GM12878 (cell line): ENCODE results near the gene DAB2IP. TPM values are rescaled to one million over a fixed set of nuclear protein-coding genes. Genes with fewer than 3 reads are reported as not detected.

ENCODE experiments used
- FOXK2 ChIP-seq: fragments of 450-650 bp; IDR thresholded peaks from 2 replicates; pipeline ENCODE4 v1.6.1; 2017; ENCODE audit warnings: mild to moderate bottlenecking, moderate library complexity
- REST ChIP-seq: IDR thresholded peaks from 2 replicates; pipeline ENCODE4 v1.6.1; 2012; ENCODE audit warnings: mild to moderate bottlenecking, low read depth, low read length
- SMAD5 ChIP-seq: IDR thresholded peaks from 2 replicates; pipeline ENCODE4 v1.6.1; 2016; ENCODE audit warnings: antibody characterized with exemption, low read depth
- STAT1 ChIP-seq: fragments of 450-650 bp; conservative IDR thresholded peaks from 2 replicates; pipeline ENCODE4 v1.6.1; 2014; ENCODE audit warnings: antibody characterized with exemption, mild to moderate bottlenecking
- ZNF687 ChIP-seq: fragments of 450-650 bp; IDR thresholded peaks from 2 replicates; pipeline ENCODE4 v1.6.1; 2017; ENCODE audit warnings: mild to moderate bottlenecking, moderate library complexity
- polyA plus RNA-seq, 11 experiments: library from polyadenylated mRNA; depleted of rRNA in 4 of 11; unstranded in 6 of 11; stranded (reverse) in 5 of 11; fragments of >200 nt; fragmentation: Nextera tagmentation in 4 of 11; fragmentation: Illumina TruSeq in 1 of 11; extraction: Ambion mirVana in 4 of 11; extraction: Trizol in 1 of 11; gene quantifications; 1 replicate in 1 of 11; 2 replicates in 10 of 11; pipeline versions ENCODE4 v1.2.1 to v1.2.3, GENCODE V29; 2011 to 2016; ENCODE audit warnings: inconsistent platforms in 2 of 11, missing spikeins in 2 of 11, low read depth in 1 of 11
- total RNA-seq, 4 experiments: library from RNA; depleted of rRNA in 3 of 4; stranded (reverse); fragments of >200 nt in 3 of 4; fragmentation: Illumina TruSeq in 1 of 4; extraction: Trizol in 1 of 4; gene quantifications; 2 replicates each; pipeline versions ENCODE4 v1.2.1 to v1.2.3, GENCODE V29; 2013 to 2021

The DAB2IP gene
- total and polyA plus RNA-seq, 10 of the 15 experiments (the other 5 are each of a cell fraction or from before 2014, with no cell fraction given): 0.03 to 0.38 (median 0.14) TPM; not detected in 6

GRCh38 chr9:121718501-121718900 is 67.1 kb downstream of the DAB2IP start (continued):
- no peak for TF ChIP-seq ZNF687
- TF ChIP-seq FOXK2: no peak
- no peak for TF ChIP-seq SMAD5
- no peak for TF ChIP-seq REST
- no peak for TF ChIP-seq STAT1
